Measurements from ENCODE around the gene APLN. TPM values are rescaled to one million over a fixed set of nuclear protein-coding genes. Genes with fewer than 3 reads are reported as not detected.

The APLN gene
- total and polyA plus RNA-seq, 2 of the 13 experiments (the other 11 are each of a cell fraction or from before 2014, with no cell fraction given) = 0.02 to 0.17 TPM

DNA sequence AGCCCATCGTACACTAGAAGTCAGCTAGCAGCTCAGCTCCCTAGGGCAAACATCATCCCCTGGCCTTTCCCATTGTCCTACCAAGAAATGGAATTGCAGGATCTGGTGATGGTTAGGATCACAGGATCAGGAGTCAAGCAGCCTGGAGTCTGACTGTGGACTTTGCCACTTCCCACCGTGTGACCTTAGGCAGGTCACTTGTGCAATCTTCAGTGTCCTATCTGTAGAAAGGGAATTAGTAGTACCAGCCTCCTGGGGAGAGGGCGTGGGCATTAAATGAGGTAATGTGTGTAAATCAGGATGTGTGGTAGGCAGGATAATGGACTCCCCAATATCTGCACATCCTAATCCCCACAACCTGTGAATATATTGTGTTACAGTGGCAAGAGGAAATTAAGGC, 38.6 kb upstream of the APLN start (continued):
- TF ChIP-seq EP300 (IDR thresholded peaks at IDR 0.05; ENCODE audit: low read depth in 2 of 2, low read length in 2 of 2) = no peak
- no peak for TF ChIP-seq EP300 (CRISPR knock-in tag; IDR thresholded peaks at IDR 0.05; ENCODE audit: borderline replicate concordance)
- TF ChIP-seq, protein P1, sequence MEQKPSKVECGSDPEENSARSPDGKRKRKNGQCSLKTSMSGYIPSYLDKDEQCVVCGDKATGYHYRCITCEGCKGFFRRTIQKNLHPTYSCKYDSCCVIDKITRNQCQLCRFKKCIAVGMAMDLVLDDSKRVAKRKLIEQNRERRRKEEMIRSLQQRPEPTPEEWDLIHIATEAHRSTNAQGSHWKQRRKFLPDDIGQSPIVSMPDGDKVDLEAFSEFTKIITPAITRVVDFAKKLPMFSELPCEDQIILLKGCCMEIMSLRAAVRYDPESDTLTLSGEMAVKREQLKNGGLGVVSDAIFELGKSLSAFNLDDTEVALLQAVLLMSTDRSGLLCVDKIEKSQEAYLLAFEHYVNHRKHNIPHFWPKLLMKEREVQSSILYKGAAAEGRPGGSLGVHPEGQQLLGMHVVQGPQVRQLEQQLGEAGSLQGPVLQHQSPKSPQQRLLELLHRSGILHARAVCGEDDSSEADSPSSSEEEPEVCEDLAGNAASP (CRISPR knock-in tag; IDR thresholded peaks at IDR 0.05; ENCODE audit: borderline replicate concordance) = peak; percentile 91; the same call in 1 of the 2 replicates
- no peak for TF ChIP-seq ZNF772 (CRISPR knock-in tag; IDR thresholded peaks at IDR 0.05)
- no peak for TF ChIP-seq ZNF766 (CRISPR knock-in tag; IDR thresholded peaks at IDR 0.05; ENCODE audit: borderline replicate concordance)
- no peak for TF ChIP-seq MBD4 (IDR thresholded peaks at IDR 0.05; ENCODE audit: borderline replicate concordance, low read length)
- no peak for TF ChIP-seq ZNF749 (CRISPR knock-in tag; IDR thresholded peaks at IDR 0.05; ENCODE audit: borderline replicate concordance)
- no peak for TF ChIP-seq WIZ (CRISPR knock-in tag; IDR thresholded peaks at IDR 0.05)
- TF ChIP-seq SYNCRIP (IDR thresholded peaks at IDR 0.05; ENCODE audit: insufficient read depth, low read depth, low read length) = no peak
- TF ChIP-seq HNF4G (IDR thresholded peaks at IDR 0.05; ENCODE audit: borderline replicate concordance, low read depth, low read length) = peak; percentile 63
- TF ChIP-seq HNF4G (CRISPR knock-in tag; IDR thresholded peaks at IDR 0.05; ENCODE audit: borderline replicate concordance, low read depth) = no peak
- TF ChIP-seq TOPORS (CRISPR knock-in tag; IDR thresholded peaks at IDR 0.05) = no peak
- TF ChIP-seq ZNF326 (CRISPR knock-in tag; IDR thresholded peaks at IDR 0.05; ENCODE audit: borderline replicate concordance) = no peak
- TF ChIP-seq, protein P2, sequence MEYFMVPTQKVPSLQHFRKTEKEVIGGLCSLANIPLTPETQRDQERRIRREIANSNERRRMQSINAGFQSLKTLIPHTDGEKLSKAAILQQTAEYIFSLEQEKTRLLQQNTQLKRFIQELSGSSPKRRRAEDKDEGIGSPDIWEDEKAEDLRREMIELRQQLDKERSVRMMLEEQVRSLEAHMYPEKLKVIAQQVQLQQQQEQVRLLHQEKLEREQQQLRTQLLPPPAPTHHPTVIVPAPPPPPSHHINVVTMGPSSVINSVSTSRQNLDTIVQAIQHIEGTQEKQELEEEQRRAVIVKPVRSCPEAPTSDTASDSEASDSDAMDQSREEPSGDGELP (IDR thresholded peaks at IDR 0.05; ENCODE audit: borderline replicate concordance, low read depth) = no peak
- TF ChIP-seq, protein P3, sequence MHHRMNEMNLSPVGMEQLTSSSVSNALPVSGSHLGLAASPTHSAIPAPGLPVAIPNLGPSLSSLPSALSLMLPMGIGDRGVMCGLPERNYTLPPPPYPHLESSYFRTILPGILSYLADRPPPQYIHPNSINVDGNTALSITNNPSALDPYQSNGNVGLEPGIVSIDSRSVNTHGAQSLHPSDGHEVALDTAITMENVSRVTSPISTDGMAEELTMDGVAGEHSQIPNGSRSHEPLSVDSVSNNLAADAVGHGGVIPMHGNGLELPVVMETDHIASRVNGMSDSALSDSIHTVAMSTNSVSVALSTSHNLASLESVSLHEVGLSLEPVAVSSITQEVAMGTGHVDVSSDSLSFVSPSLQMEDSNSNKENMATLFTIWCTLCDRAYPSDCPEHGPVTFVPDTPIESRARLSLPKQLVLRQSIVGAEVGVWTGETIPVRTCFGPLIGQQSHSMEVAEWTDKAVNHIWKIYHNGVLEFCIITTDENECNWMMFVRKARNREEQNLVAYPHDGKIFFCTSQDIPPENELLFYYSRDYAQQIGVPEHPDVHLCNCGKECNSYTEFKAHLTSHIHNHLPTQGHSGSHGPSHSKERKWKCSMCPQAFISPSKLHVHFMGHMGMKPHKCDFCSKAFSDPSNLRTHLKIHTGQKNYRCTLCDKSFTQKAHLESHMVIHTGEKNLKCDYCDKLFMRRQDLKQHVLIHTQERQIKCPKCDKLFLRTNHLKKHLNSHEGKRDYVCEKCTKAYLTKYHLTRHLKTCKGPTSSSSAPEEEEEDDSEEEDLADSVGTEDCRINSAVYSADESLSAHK (CRISPR knock-in tag; IDR thresholded peaks at IDR 0.05; ENCODE audit: borderline replicate concordance) = no peak
- TF ChIP-seq ATAD3A (CRISPR knock-in tag; IDR thresholded peaks at IDR 0.05) = no peak
- no peak for TF ChIP-seq ZFP90 (CRISPR knock-in tag; IDR thresholded peaks at IDR 0.05; ENCODE audit: borderline replicate concordance)
- TF ChIP-seq ZNF251 (CRISPR knock-in tag; IDR thresholded peaks at IDR 0.05) = no peak
- TF ChIP-seq ZNF724P (CRISPR knock-in tag; IDR thresholded peaks at IDR 0.05; ENCODE audit: borderline replicate concordance) = no peak
- TF ChIP-seq ZNF205 (CRISPR knock-in tag; IDR thresholded peaks at IDR 0.05) = no peak
- no peak for TF ChIP-seq KDM5A (IDR thresholded peaks at IDR 0.05; ENCODE audit: borderline replicate concordance, low read length)
- TF ChIP-seq ZNF253 (CRISPR knock-in tag; IDR thresholded peaks at IDR 0.05; ENCODE audit: borderline replicate concordance) = no peak
- TF ChIP-seq SCMH1 (CRISPR knock-in tag; IDR thresholded peaks at IDR 0.05; ENCODE audit: borderline replicate concordance) = no peak
- TF ChIP-seq SMYD3 (CRISPR knock-in tag; IDR thresholded peaks at IDR 0.05) = no peak
- TF ChIP-seq ZNF260 (CRISPR knock-in tag; IDR thresholded peaks at IDR 0.05; ENCODE audit: borderline replicate concordance, low read depth) = no peak
